HL-60/S4 (cell line): ENCODE data around the gene PACRG.

Experiments used
- in situ Hi-C: fragments of 300-500 bp; cut with MboI; formaldehyde crosslinking; loops from 2 replicates; pipeline ENCODE4 v1.14.3; 2022; ENCODE audit warnings: low sequenced_read_pairs

The PACRG gene

GRCh38 chr6:162709431-162709830, 18.3 kb upstream of the PACRG start:
- in situ Hi-C loops, result no loop called here

GRCh38 chr6:162710419-162710818, 17.4 kb upstream of the PACRG start:
- in situ Hi-C loops, result no loop called here

GRCh38 chr6:162710936-162711335, 16.8 kb upstream of the PACRG start:
- in situ Hi-C loops, result no loop called here

GRCh38 chr6:162711376-162711775, 16.4 kb upstream of the PACRG start:
- in situ Hi-C loops, result no loop called here

- in situ Hi-C loops, result no loop called here
Observed at GRCh38 chr6:162712694-162713093, 15.1 kb upstream of the PACRG start.

GRCh38 chr6:162713974-162714780, 13.6 kb upstream of the PACRG start:
- in situ Hi-C loops, result no loop called here

GRCh38 chr6:162715601-162716000, 12.2 kb upstream of the PACRG start:
- in situ Hi-C loops, result no loop called here

- in situ Hi-C loops, result no loop called here
Observed at GRCh38 chr6:162719528-162719927, 8.2 kb upstream of the PACRG start.

- in situ Hi-C loops, result no loop called here
Observed at GRCh38 chr6:162721404-162721687, 6.4 kb upstream of the PACRG start.

GRCh38 chr6:162722226-162722625, 5.5 kb upstream of the PACRG start:
- in situ Hi-C loops, result no loop called here

GRCh38 chr6:162722633-162723032, 5.1 kb upstream of the PACRG start:
- in situ Hi-C loops, result no loop called here

- in situ Hi-C loops, result no loop called here
Observed at GRCh38 chr6:162726947-162727321, 840 bp upstream of the PACRG start.

GRCh38 chr6:162728197-162728596, 423 bp downstream of the PACRG start:
- in situ Hi-C loops, result no loop called here

- in situ Hi-C loops, result no loop called here
Observed at GRCh38 chr6:162728706-162729105, 932 bp downstream of the PACRG start.

- in situ Hi-C loops, result no loop called here
Observed at GRCh38 chr6:162730502-162730901, 2.7 kb downstream of the PACRG start.

GRCh38 chr6:162733489-162733888, 5.7 kb downstream of the PACRG start:
- in situ Hi-C loops, result no loop called here

GRCh38 chr6:162736961-162737360, 9.2 kb downstream of the PACRG start:
- in situ Hi-C loops, result no loop called here

- in situ Hi-C loops, result no loop called here
Observed at GRCh38 chr6:162750776-162751175, 23.0 kb downstream of the PACRG start.

- in situ Hi-C loops, result no loop called here
Observed at GRCh38 chr6:162751211-162751859, 23.6 kb downstream of the PACRG start.

GRCh38 chr6:162753775-162754174, 26.0 kb downstream of the PACRG start:
- in situ Hi-C loops, result no loop called here

GRCh38 chr6:162770136-162770535, 42.4 kb downstream of the PACRG start:
- in situ Hi-C loops, result no loop called here

- in situ Hi-C loops, result no loop called here
Observed at GRCh38 chr6:162770955-162771354, 43.2 kb downstream of the PACRG start.

GRCh38 chr6:162772466-162772865, 44.7 kb downstream of the PACRG start:
- in situ Hi-C loops, result no loop called here
